RWPE2 (cell line): ENCODE measurements around the gene DPRX.

Experiments
- ATAC-seq: fragments of 200-7000 bp; cut with Tn5 transposase; 3 replicates; pipeline ENCODE4 v1.9.1; 2021; ENCODE audit warnings: low read depth
- DNase-seq: peaks from one replicate; pipeline ENCODE4 v3.0.0-alpha.2; 2020; ENCODE audit warnings: low spot score
- H3K27ac ChIP-seq: fragments of 450-650 bp; 2 replicates; pipeline ENCODE4 v1.5.1; 2017; ENCODE audit warnings: mild to moderate bottlenecking; ENCODE audit not compliant: poor library complexity, severe bottlenecking
- H3K27me3 ChIP-seq: fragments of 250-450 bp; sonication (Bioruptor Pico); 2 replicates; pipeline ENCODE4 v1.5.1; 2021; ENCODE audit warnings: mild to moderate bottlenecking, moderate library complexity; ENCODE audit not compliant: insufficient read depth, poor library complexity, severe bottlenecking
- H3K36me3 ChIP-seq: fragments of 250-450 bp; sonication (Bioruptor Pico); 2 replicates; pipeline ENCODE4 v1.5.1; 2020; ENCODE audit warnings: low read depth, mild to moderate bottlenecking, moderate library complexity
- H3K4me1 ChIP-seq: fragments of 250-450 bp; sonication (Bioruptor Pico); 2 replicates; pipeline ENCODE4 v1.5.1; 2021; ENCODE audit warnings: mild to moderate bottlenecking, moderate library complexity; ENCODE audit not compliant: insufficient read depth, poor library complexity, severe bottlenecking
- H3K4me3 ChIP-seq: fragments of 250-450 bp; sonication (Bioruptor Pico); 2 replicates; pipeline ENCODE4 v1.5.1; 2021; ENCODE audit warnings: mild to moderate bottlenecking, moderate library complexity; ENCODE audit not compliant: severe bottlenecking
- H3K9me3 ChIP-seq: fragments of 250-450 bp; sonication (Bioruptor Pico); 2 replicates; pipeline ENCODE4 v1.5.1; 2021; ENCODE audit warnings: mild to moderate bottlenecking, moderate library complexity; ENCODE audit not compliant: severe bottlenecking
- TF ChIP-seq, protein P1 (sequence below): fragments of 450-650 bp; IDR thresholded peaks from one replicate; pipeline ENCODE4 v1.5.1; 2017; ENCODE audit warnings: mild to moderate bottlenecking, moderate library complexity; ENCODE audit not compliant: poor library complexity, severe bottlenecking

The DPRX gene

DNA sequence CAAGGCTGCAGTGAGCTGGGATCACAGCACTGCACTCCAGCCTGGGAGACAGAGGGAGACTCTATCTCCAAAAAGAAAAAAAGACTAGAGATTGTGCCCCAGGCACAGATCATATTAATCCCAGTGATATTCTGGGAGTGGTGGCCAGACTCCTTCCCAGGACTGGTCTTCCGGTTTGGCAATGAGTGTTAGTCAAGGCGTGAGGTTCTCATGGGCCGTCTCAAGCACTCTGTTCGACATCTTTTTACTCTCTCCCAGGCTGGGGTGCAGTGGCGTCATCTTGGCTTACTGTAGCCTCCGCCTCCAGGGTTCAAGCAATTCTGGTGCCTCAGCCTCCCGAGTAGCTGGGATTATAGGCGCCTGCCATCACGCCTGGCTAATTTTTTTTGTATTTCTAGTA is 5.3 kb upstream of the DPRX start:
- H3K9me3 ChIP-seq = no peaks in the 10 kb centered on the region
- no peak overlapping the region for H3K4me3 ChIP-seq

DNA sequence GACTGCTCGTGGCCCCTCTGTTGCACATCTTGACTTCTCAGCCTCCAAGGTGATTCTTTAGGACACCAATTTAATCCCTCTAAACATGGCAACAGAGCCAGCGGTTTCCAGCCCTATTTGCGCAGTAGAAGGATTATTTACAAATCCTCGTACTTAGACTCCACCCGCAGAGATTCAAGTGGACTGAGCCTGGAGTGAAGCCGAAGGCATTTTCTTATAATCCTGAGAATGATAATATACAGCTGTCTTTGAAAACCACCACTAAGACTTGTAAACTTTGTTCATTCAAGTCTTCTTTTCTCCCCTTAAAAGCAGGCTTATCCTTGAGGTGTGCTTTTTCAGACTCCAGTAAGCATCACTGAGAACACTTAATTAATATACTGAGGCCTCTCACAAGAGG is 4.8 kb upstream of the DPRX start:
- Histone ChIP-seq H3K27me3 (no peaks in the 10 kb centered on the region), H3K9me3 (no peaks in the 10 kb centered on the region), H3K4me3 (no peak overlapping the region), H3K4me1 (peaks cover 7% of the 10 kb centered on the region), H3K27ac (no peak overlapping the region), H3K36me3 (no peaks in the 10 kb centered on the region)
- TF ChIP-seq, protein P1, sequence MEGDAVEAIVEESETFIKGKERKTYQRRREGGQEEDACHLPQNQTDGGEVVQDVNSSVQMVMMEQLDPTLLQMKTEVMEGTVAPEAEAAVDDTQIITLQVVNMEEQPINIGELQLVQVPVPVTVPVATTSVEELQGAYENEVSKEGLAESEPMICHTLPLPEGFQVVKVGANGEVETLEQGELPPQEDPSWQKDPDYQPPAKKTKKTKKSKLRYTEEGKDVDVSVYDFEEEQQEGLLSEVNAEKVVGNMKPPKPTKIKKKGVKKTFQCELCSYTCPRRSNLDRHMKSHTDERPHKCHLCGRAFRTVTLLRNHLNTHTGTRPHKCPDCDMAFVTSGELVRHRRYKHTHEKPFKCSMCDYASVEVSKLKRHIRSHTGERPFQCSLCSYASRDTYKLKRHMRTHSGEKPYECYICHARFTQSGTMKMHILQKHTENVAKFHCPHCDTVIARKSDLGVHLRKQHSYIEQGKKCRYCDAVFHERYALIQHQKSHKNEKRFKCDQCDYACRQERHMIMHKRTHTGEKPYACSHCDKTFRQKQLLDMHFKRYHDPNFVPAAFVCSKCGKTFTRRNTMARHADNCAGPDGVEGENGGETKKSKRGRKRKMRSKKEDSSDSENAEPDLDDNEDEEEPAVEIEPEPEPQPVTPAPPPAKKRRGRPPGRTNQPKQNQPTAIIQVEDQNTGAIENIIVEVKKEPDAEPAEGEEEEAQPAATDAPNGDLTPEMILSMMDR = no peak
- ATAC-seq = no peak
- DNase-seq = no peak

More for the DNA sequence above, 5.3 kb upstream of the DPRX start:
- no peaks in the 10 kb centered on the region for H3K27me3 ChIP-seq
- no peak for ATAC-seq
- no peak overlapping the region for H3K27ac ChIP-seq
- no peaks in the 10 kb centered on the region for H3K36me3 ChIP-seq
- peaks cover 9% of the 10 kb centered on the region for H3K4me1 ChIP-seq
- TF ChIP-seq, protein P1 = no peak
- DNase-seq = no peak

DNA sequence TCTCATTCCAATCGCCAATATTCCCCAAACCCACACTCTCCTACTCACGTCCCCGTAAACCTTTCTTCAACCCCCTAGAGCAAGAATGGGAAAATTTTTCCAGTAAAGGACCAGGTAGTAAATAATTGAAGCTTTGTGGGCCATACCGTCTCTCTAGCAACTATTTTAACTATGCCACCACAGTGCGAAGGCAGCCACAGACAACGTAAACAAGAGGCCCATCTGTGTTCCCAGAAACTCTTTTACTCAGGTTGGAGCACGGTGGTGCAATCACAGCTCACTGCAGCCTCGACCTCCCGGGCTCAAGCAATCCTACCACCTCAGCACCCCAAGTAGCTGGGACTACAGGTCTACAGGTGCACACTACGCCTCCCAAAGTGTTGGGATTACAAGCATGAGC is 3.0 kb downstream of the DPRX start:
- Histone ChIP-seq H3K9me3 (no peaks in the 10 kb centered on the region), H3K27me3 (no peaks in the 10 kb centered on the region), H3K4me1 (no peaks in the 10 kb centered on the region), H3K4me3 (no peak overlapping the region), H3K27ac (no peak overlapping the region), H3K36me3 (no peaks in the 10 kb centered on the region)
- ATAC-seq (no peak), DNase-seq (no peak)
- TF ChIP-seq, protein P1 = no peak

DNA sequence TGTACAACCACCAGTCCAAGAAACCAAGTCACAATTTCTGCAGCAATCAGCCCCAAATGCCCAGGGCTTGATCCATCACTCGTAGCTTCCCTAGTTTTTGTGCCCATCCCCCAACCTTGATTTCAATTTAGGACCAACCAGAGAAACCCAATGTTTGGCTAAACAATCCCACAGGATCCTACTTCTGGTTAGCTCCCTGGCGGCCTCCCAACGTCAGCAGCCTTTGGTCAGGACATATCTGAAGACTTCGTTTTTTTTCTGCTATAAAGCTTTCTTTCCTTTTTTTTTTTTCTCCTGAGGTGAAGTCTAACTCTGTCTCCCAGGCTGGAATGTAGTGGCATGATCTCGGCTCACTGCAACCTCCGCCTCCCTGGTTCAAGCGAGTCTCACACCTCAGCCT is 7.7 kb downstream of the DPRX start:
- TF ChIP-seq, protein P1 = no peak
- H3K27me3 ChIP-seq = no peaks in the 10 kb centered on the region
- H3K9me3 ChIP-seq = no peaks in the 10 kb centered on the region
- H3K36me3 ChIP-seq = no peaks in the 10 kb centered on the region
- no peaks in the 10 kb centered on the region for H3K4me1 ChIP-seq
- H3K27ac ChIP-seq = no peak overlapping the region
- ATAC-seq = no peak
- no peak for DNase-seq
- H3K4me3 ChIP-seq = no peak overlapping the region

DNA sequence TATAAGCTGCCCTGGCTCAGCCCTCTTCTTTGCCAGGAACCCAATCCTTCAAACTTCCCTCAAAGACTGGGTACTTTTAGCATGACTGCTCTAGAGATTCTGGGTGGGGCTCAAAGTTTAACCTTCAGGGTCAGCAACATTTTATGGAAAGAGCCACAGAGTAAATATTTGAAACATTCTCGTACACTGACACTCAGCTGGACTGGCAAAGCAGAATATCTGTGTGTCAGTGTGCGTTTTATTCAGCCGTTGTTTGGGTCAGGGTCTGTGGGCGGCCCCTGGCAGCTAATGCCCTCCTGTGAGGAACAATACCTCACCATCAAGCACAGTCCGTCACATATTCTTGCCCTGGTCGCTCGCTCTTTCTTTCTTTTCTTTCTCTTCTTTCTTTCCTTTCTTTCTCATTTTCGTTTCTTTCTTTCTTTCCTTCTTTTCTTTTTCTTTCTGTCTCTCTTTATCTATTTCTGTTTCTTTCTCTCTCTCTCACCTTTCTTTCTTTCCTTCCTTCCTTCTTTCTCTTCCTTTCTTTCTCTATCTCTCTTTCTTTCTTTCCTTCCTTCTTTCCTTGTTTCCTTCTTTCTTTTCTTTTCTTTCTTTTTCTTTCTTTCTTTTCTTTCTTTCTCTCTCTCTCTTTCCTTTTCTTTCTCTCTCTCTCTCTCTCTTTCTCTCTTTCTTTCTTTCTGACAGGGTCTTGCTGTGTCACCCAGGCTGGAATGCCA is 10.7 kb downstream of the DPRX start:
- Histone ChIP-seq H3K4me3 (no peak overlapping the region), H3K27ac (no peak overlapping the region), H3K36me3 (no peaks in the 10 kb centered on the region), H3K4me1 (no peaks in the 10 kb centered on the region), H3K27me3 (no peaks in the 10 kb centered on the region), H3K9me3 (no peaks in the 10 kb centered on the region)
- DNase-seq = no peak
- no peak for ATAC-seq
- TF ChIP-seq, protein P1 = no peak
